K562 (cell line): ENCODE data around the gene PDE4D.

Experiments
- MXI1 ChIP-seq: IDR thresholded peaks from 2 replicates; pipeline ENCODE4 v1.6.1; 2011; ENCODE audit warnings: low read depth, mild to moderate bottlenecking, improper control_type of control experiment, low read length
- ZNF431 ChIP-seq: sonication (generic); formaldehyde crosslinking; IDR thresholded peaks from 2 replicates; pipeline ENCODE4 v1.8.0; 2022; ENCODE audit warnings: mild to moderate bottlenecking, missing genetic modification reagents
- TF ChIP-seq, protein P1 (sequence below): fragments of 250-450 bp; sonication (Bioruptor Pico); IDR thresholded peaks from 2 replicates; pipeline ENCODE4 v1.5.0; 2022; ENCODE audit warnings: mild to moderate bottlenecking

DNA sequence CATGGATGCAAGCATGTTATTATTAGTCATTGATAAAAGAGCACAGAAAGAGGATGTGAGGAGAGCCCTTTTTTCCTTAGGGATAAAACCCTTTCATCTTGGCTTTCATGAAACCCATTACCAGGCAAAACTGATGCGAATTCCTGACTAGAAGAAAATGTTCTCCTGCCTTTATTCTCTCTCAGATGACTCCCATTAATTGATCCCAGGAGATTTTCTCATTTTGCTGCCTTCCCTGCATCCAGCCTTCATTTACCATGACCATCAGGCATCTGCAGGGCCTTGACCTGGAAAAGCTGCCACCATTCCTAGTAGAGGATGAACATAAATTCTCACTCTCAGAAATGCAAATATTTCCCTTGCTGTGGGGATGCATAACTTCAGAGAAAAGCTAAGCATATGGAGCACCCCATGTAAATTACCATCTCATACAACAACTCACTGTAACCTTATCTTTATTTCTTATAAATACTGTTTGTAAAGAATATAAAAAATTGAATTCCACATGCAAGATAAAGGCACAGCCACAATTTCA, 176.5 kb downstream of the PDE4D start:
- no peak for TF ChIP-seq ZNF431
- TF ChIP-seq MXI1 = no peak
- TF ChIP-seq, protein P1, sequence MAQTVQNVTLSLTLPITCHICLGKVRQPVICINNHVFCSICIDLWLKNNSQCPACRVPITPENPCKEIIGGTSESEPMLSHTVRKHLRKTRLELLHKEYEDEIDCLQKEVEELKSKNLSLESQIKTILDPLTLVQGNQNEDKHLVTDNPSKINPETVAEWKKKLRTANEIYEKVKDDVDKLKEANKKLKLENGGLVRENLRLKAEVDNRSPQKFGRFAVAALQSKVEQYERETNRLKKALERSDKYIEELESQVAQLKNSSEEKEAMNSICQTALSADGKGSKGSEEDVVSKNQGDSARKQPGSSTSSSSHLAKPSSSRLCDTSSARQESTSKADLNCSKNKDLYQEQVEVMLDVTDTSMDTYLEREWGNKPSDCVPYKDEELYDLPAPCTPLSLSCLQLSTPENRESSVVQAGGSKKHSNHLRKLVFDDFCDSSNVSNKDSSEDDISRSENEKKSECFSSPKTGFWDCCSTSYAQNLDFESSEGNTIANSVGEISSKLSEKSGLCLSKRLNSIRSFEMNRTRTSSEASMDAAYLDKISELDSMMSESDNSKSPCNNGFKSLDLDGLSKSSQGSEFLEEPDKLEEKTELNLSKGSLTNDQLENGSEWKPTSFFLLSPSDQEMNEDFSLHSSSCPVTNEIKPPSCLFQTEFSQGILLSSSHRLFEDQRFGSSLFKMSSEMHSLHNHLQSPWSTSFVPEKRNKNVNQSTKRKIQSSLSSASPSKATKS = no peak
